Measurements from ENCODE around the gene MEGF6.
"Not testable (repeated sequence)": the region's sequence is repeated elsewhere in the genome, so short reads cannot be mapped to it uniquely, and the experiment has no call there.

Gene MEGF6

GRCh38 chr1:3585940-3586568, 25.3 kb downstream of the MEGF6 start:
- H3K27ac ChIP-seq: no peak overlapping the region
- H3K4me1 ChIP-seq: peaks cover 45% of the 10 kb centered on the region
- H3K4me2 ChIP-seq: no peak overlapping the region
- peaks cover 49% of the 10 kb centered on the region for H3K36me3 ChIP-seq
- no peak for TF ChIP-seq Cebpa-rat (IDR thresholded peaks at IDR 0.05)
- peaks cover 81% of the 10 kb centered on the region for H4K20me1 ChIP-seq
- no peak overlapping the region for H3K4me3 ChIP-seq
- no peaks in the 10 kb centered on the region for H3K27me3 ChIP-seq
- peaks cover 12% of the 10 kb centered on the region; the same call in 1 of the 2 replicates for H3K9me3 ChIP-seq
- H3K9ac ChIP-seq: no peak overlapping the region

- Histone ChIP-seq H3K36me3 (peaks cover 45% of the 10 kb centered on the region), H3K9me3 (peaks cover 12% of the 10 kb centered on the region; the same call in 1 of the 2 replicates), H3K4me1 (peaks cover 45% of the 10 kb centered on the region), H4K20me1 (peaks cover 81% of the 10 kb centered on the region)
- H3K27ac ChIP-seq, H3K9ac ChIP-seq, H3K4me2 ChIP-seq, H3K4me3 ChIP-seq, H3K27me3 ChIP-seq: not testable (repeated sequence)
These were observed 25.9 kb downstream of the MEGF6 start for GRCh38 chr1:3585353-3585868.

- Histone ChIP-seq H4K20me1 (peaks cover 81% of the 10 kb centered on the region), H3K27me3 (peaks cover under 1% of the 10 kb centered on the region), H3K9me3 (peaks cover 12% of the 10 kb centered on the region; the same call in 1 of the 2 replicates), H3K4me1 (peaks cover 45% of the 10 kb centered on the region), H3K4me3 (no peak overlapping the region), H3K9ac (no peak overlapping the region), H3K4me2 (peak overlapping the region; percentile 43), H3K27ac (no peak overlapping the region), H3K36me3 (peaks cover 40% of the 10 kb centered on the region)
- TF ChIP-seq Cebpa-rat (IDR thresholded peaks at IDR 0.05): no peak
These were observed 26.4 kb downstream of the MEGF6 start for GRCh38 chr1:3584915-3585314.

GRCh38 chr1:3583751-3584150, 27.6 kb downstream of the MEGF6 start:
- Histone ChIP-seq H3K4me1 (peaks cover 57% of the 10 kb centered on the region), H3K36me3 (peaks cover 34% of the 10 kb centered on the region), H3K9me3 (peaks cover 12% of the 10 kb centered on the region; the same call in 1 of the 2 replicates), H4K20me1 (peaks cover 81% of the 10 kb centered on the region), H3K27me3 (peaks cover 12% of the 10 kb centered on the region)
- not testable (repeated sequence) for H3K4me3 ChIP-seq, H3K27ac ChIP-seq, H3K4me2 ChIP-seq, H3K9ac ChIP-seq

GRCh38 chr1:3581296-3582036, 29.8 kb downstream of the MEGF6 start:
- TF ChIP-seq Cebpa-rat (IDR thresholded peaks at IDR 0.05): peak; percentile 81
- peak overlapping the region; percentile 36; the same call in 1 of the 2 replicates for H3K4me3 ChIP-seq
- H3K9me3 ChIP-seq: peaks cover 12% of the 10 kb centered on the region; the same call in 1 of the 2 replicates
- peaks cover 30% of the 10 kb centered on the region for H3K36me3 ChIP-seq
- peaks cover 80% of the 10 kb centered on the region for H3K4me1 ChIP-seq
- peaks cover 12% of the 10 kb centered on the region for H3K27me3 ChIP-seq
- peak overlapping the region; percentile 37; the same call in 1 of the 2 replicates for H3K27ac ChIP-seq
- peak overlapping the region; percentile 95 for H3K4me2 ChIP-seq
- H3K9ac ChIP-seq: no peak overlapping the region
- peaks cover 88% of the 10 kb centered on the region for H4K20me1 ChIP-seq

DNA sequence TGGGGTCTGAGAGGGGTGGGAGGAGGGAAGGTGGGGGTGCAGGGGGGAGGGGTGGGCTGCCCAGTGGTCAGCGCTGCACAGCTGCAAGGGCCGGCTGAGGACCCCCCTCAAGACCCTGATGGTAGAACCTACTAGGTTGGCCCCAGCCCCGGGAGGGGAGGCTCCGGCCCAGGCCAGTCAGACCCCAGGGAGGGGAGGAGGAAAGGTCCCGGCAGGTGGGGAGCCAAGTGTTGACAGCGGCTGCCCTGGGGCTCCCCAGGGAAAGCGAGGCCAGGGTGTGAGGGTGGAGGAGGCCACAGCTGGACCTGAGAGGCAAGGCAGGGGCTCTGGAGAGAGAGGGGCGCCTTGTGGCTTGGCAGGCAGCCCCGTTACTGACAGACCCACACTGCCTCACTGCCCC, 31.1 kb downstream of the MEGF6 start:
- Histone ChIP-seq H3K9ac (no peak overlapping the region), H3K36me3 (peaks cover 31% of the 10 kb centered on the region), H3K27me3 (peaks cover 16% of the 10 kb centered on the region), H3K27ac (no peak overlapping the region), H3K4me3 (no peak overlapping the region), H3K4me1 (peaks cover 88% of the 10 kb centered on the region), H3K9me3 (peaks cover 24% of the 10 kb centered on the region), H3K4me2 (peak overlapping the region; percentile 95), H4K20me1 (peaks cover 96% of the 10 kb centered on the region)
- TF ChIP-seq Cebpa-rat (IDR thresholded peaks at IDR 0.05): no peak

- Histone ChIP-seq H3K36me3 (peaks cover 31% of the 10 kb centered on the region), H3K4me2 (peak overlapping the region; percentile 95), H3K9me3 (peaks cover 28% of the 10 kb centered on the region), H3K27me3 (peaks cover 16% of the 10 kb centered on the region), H3K9ac (no peak overlapping the region), H4K20me1 (peaks cover 98% of the 10 kb centered on the region), H3K27ac (no peak overlapping the region), H3K4me3 (no peak overlapping the region), H3K4me1 (peaks cover 84% of the 10 kb centered on the region)
- no peak for TF ChIP-seq Cebpa-rat (IDR thresholded peaks at IDR 0.05)
These were observed 31.7 kb downstream of the MEGF6 start for GRCh38 chr1:3579626-3580025.

DNA sequence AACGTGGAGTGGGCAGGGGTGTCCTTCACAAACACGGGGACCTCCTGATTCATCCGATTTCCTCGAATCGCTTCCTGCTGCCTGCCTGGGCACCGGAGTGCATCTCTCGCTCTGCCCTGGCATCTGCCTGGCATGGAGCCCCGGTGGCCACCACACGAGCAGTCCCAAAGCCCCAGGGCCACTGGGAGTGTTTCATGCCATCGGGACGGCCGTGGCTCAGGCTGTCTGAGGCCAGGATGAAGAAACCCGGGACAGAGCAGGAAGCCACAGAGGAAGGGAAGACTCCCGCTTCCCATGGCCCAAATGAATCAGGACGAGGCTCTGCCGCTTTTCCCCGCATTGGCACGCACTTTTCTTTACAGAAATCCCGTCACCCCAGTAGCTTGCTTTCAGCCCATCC, 32.4 kb downstream of the MEGF6 start:
- no peak overlapping the region for H3K4me3 ChIP-seq
- no peak overlapping the region for H3K27ac ChIP-seq
- H3K9ac ChIP-seq: no peak overlapping the region
- peaks cover 96% of the 10 kb centered on the region for H4K20me1 ChIP-seq
- H3K4me2 ChIP-seq: peak overlapping the region; percentile 95
- peaks cover 20% of the 10 kb centered on the region for H3K9me3 ChIP-seq
- peaks cover 79% of the 10 kb centered on the region for H3K4me1 ChIP-seq
- H3K36me3 ChIP-seq: peaks cover 29% of the 10 kb centered on the region
- peaks cover 16% of the 10 kb centered on the region for H3K27me3 ChIP-seq
- TF ChIP-seq Cebpa-rat (IDR thresholded peaks at IDR 0.05): no peak

GRCh38 chr1:3578433-3578805, 32.9 kb downstream of the MEGF6 start:
- TF ChIP-seq Cebpa-rat (IDR thresholded peaks at IDR 0.05): no peak
- Histone ChIP-seq H3K9ac (no peak overlapping the region), H3K4me1 (peaks cover 83% of the 10 kb centered on the region), H3K27ac (peak overlapping the region; percentile 27; the same call in 1 of the 2 replicates), H3K36me3 (peaks cover 31% of the 10 kb centered on the region), H3K4me2 (peak overlapping the region; percentile 95), H3K27me3 (peaks cover 16% of the 10 kb centered on the region), H4K20me1 (peaks cover 97% of the 10 kb centered on the region), H3K4me3 (no peak overlapping the region), H3K9me3 (peaks cover 18% of the 10 kb centered on the region)
